IPS-NIHi11 (cell line): ENCODE results near the gene STARD3NL.
"Not testable (repeated sequence)": the region's sequence is repeated elsewhere in the genome, so short reads cannot be mapped to it uniquely, and the experiment has no call there.

Experiments
- DNase-seq: peaks from one replicate; pipeline ENCODE4 v3.0.0; 2012; ENCODE audit warnings: mixed read lengths, low spot score

The STARD3NL gene

GRCh38 chr7:38178004-38178694, at the start of gene STARD3NL:
Gene STARD3NL (plus strand): TSS chr7:38178245. CDS start chr7:38207505, 29,260 bp downstream.
- peak; percentile 99 for DNase-seq

DNA sequence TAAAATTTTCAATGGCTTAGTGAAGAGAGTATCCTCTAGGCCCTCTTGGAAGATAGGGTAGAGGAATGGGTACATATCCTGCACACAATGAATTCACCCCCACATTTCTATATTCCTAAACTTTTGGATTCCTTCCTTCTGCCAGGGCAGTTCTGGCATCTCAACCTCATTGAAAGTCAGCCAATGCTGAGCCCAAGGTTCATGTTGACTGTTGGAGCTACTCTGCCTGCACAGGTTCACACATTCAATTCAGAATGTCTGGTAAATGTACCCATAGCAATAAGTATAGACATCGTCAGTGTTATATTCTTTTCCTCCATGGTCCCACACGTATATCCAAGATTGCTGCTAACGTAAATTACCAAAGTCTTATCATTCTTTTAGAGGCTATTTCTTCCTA, 48.9 kb upstream of the STARD3NL start:
- no peak for DNase-seq

DNA sequence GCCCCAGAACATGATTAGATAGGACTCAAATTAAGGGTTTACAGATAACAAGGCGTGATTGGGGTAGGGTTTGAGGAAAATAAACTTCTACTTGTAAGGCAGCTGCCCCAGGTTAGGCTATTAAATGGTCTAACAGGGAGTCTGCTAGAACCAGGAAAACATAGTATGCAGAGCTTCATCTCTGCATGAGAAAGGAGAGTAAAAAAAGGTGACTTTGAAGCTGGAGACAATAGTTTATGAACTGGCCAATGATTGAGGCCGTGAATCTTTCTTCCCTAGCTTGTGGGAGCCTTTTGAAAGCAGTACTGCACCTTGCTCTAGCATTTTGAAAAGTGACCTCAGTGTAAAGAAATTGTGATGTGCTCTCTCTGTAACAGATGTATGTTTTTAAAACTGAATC, 48.5 kb upstream of the STARD3NL start:
- no peak for DNase-seq

- no peak for DNase-seq
Measured at GRCh38 chr7:38138171-38138570, 39.9 kb upstream of the STARD3NL start.

DNA sequence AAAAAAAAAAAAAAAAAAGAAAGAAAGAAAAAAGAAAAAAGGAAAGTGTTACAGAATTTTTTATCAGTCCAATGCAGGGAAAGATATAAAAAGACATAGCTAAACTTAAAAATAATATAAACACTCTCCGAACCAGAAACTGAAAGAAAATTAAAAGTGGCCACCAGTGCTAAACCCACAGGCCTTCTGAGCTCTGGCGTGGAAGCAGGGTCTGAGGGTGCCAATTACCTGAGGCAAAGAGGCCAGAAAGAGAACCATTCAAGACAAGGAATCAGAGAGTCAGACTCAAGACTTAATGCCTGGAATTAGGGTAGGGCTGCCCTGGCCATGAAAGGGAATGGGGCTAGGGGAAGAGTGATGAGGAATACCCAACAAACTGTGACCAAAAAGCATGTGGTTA, 36.9 kb upstream of the STARD3NL start:
- no peak for DNase-seq

DNA sequence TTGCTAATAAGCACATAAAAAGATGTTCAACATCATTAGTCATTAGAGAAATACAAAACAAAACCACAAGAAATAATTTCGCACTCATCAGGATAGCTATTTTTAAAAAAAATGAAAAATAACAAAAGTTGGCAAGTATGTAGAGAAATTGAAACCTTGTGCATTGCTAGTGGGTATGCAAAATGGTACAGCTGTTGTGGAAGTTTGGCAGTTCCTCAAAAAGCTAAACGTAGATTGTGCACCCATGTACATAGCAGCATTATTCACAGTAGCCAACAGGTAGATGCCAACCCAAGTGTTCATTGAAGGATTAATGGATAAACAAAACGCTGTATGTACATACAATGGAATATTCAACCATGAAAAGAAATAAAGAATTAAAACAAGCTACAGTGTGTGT, 35.3 kb upstream of the STARD3NL start:
- no peak for DNase-seq

GRCh38 chr7:38147005-38147404, 31.0 kb upstream of the STARD3NL start:
- no peak for DNase-seq

DNA sequence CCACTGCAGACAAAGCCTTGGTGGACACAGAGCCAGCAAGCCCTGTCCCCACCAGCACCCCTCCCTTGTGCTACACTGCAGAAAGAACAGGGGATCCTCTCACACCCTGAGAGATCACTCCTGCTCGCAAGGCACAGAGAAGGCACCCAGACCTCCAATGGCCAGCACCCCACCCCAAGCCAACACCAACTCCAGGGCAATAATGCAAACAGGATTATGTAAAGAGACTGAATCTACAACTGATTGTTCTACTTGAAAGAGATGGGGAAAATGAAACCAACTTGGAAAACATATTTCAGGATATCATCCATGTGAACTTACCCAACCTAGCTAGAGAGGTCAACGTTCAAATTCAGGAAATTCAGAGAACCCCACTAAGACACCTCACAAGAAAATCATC, 26.5 kb upstream of the STARD3NL start:
- no peak for DNase-seq

- DNase-seq, result no peak
Measured at GRCh38 chr7:38153515-38153914, 24.5 kb upstream of the STARD3NL start.

- DNase-seq, result no peak
Measured at GRCh38 chr7:38154278-38154677, 23.8 kb upstream of the STARD3NL start.

DNA sequence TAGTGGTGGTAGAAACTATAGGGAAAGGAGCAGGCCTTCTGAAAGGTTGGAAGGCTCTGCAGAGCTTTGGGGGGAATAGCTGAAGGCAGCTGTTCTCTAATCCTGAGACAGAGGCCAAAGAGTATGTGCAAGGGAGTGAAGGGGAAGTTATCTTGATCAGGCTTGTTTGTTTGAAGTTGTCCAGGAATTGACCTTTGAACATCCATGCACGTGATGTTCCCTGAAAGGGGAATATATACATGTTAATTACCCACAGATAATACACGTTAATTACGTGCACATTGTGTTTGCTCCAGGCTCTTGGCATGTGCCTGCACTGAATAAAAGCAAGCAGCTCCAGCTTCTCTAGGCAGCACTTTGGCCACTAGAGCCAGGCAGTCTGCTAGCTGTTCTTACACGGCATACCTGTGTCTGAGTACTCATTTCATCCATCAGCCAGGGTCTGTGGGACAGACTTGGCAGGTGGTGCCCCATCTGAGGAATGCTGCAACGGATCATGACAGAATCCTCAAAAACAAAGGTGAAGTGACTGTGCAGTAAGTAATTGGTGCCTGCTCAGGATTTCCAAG, 18.0 kb upstream of the STARD3NL start:
- no peak for DNase-seq

GRCh38 chr7:38162036-38162435, 16.0 kb upstream of the STARD3NL start:
- no peak for DNase-seq

- no peak for DNase-seq
Measured at GRCh38 chr7:38163671-38164070, 14.4 kb upstream of the STARD3NL start.

DNA sequence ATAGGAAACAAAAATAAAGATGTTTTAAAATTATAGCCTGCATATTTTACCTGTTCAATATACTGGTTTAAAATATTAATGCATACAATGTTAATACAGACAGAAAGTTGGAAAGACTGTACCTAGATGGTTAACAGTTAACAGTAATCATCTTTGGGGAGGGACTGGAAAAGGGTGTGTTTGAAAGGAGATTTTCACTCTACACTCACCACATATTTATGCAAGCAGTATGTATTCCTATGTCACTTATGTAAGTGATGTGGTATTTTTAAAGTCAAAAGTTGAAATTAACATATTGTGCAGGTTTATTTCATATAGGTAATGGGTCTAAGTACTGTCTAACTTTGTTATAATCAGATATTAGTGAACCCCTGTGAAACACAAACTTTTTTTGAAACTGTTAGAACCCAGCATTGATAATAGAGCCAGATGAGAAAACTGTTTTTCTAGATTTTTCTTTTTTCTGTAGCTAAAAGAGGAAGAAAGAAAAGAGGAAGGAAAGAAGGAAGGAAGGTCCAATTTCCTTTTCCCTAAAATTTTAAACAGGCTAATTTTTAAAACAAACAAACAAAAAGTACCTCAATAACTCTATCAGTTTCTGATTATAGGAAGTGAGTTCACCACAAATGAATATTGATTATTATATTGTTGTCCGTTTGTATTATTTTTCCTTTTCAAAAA, 9.0 kb upstream of the STARD3NL start:
- no peak for DNase-seq

- no peak for DNase-seq
Measured at GRCh38 chr7:38169847-38170246, 8.2 kb upstream of the STARD3NL start.

DNA sequence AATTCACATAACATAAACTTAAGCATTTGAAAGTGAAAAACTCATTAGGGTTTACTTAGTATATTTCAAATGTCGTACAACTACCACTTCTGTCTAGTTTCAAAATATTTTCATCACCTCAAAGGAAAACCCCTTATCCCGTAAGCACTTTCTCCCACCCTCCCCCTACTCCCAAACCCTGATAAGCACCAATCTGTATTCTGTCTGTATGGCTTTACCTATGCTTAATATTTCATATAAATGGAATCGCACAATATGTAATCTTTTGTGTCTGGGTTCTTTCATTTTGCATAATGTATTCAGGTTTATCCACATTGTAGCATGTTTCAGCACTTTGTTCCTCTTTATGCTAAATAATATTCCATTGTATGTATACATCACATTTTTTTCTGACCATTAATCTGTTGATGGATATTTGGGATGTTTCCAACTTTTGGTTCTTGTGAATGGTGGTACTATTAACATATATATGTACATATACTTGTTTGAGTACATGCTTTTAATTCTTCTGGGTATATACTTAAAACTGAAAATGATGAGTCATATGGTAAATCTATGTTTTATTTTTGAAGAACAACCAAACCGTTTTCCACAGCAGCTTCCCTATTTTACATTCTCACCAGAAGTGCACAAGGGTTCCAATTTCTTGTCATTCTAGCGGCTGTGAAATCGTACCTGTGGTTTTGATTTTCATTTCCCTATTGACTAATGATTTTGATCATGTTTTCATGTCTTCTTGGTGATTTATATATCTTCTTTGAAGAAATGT, 6.2 kb upstream of the STARD3NL start:
- DNase-seq, result no peak

DNA sequence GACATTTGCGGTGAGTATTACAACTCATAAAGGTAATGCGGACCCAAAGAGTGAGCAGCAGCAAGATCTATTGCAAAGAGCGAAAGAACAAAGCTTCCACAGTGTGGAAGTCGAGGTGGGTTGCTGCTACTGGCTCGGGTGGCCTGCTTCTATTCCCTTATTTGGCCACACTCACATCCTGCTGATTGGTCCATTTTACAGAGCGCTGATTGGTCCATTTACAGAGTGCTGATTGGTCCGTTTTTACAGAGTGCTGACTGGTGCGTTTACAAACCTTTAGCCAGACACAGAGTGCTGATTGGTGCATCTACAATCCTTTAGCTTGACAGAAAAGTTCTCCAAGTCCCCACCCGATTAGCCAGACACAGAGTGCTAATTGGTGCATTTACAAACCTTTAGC, 2.5 kb upstream of the STARD3NL start:
- not testable (repeated sequence) for DNase-seq

DNA sequence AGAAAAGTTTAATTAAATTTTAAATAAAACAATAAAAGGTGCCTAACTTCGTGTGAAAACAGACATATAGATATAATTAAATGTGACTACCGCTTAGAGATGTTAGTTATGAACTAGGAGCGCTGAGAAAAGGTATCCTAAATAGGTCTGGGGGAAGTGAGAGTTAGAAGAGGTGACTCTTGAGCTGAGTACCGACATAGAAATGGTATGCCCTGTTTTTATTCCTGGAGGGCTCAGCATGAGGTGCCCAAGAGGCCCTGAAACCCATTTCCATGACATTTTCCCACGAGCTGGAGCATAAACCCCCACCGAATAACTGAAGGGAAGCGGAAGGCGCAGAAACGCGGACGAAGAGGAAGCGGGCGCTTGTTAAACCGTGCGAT, 433 bp upstream of the STARD3NL start:
- no peak for DNase-seq

DNA sequence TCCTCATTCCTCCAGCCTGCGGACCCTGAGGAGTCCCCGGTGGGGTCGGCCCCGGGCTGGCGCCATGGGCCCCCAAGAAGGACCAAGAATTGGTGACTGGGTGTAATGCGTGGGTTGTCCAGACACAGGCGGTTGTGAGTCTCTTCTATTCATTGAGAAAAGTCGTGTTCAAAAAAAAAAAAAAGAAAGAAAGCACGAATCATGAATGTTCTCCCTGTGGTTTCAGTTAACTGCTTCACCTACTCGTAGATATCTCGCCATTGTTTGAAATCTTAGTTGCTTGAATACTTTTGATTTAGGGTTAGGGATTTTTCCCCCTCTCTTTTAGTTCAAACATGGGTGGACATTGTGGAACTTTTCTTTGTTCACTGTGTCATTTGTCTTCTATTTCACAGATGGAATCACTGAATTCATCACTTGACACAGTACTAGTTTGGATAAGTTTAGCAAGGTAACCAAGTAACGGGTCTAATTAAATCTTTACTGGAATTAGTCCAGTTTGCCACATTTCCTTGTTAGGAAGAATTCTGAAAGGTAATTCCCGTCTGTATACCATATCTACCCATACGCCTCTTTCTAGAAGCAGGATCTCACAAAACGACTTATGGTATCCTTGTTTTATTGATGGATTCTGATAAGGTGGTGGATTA, 775 bp downstream of the STARD3NL start:
- no peak for DNase-seq

DNA sequence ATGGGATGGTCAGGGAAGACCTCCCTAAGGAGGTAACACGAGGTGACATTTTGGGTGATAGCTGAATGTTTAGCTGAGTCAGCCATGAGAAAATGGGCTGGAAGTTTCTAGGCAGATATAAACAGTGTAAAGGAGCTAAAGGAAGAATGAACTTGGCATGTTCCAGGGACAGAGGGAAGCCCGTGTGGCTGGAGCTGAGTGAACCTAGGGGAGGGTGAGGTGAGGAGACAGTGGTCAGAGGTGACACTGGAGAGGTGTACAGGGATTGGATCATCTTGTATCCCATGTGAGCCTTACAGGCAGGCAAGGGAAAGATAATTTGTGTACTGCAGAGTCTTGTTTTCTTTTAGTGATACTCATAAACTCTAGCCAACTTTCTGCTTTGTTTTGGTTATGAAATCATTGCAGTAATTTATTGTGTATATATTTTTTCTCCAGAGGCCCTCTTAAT, 1.8 kb downstream of the STARD3NL start:
- DNase-seq, result no peak

GRCh38 chr7:38181111-38181510, 3.1 kb downstream of the STARD3NL start:
- DNase-seq, result no peak

GRCh38 chr7:38182450-38182849, 4.4 kb downstream of the STARD3NL start:
- DNase-seq, result no peak
